H54 (cell line): ENCODE results near the gene ISL1.
A peak's percentile ranks its signal among the peaks of the same experiment; 100 is the strongest.

Experiments
- DNase-seq: peaks from one replicate; pipeline ENCODE4 v3.0.0; 2011; ENCODE audit warnings: low spot score, mixed read lengths; ENCODE audit not compliant: insufficient read length
- FAIRE-seq: peaks from 3 replicates; lab custom pipeline; 2011; peaks lifted over from hg19 to GRCh38; lab: Jason Lieb, UNC
- POLR2A ChIP-seq: IDR thresholded peaks from 2 replicates; pipeline ENCODE4 v1.6.1; 2011; ENCODE audit warnings: low read depth, mild to moderate bottlenecking, low read length

ISL1 gene

DNA sequence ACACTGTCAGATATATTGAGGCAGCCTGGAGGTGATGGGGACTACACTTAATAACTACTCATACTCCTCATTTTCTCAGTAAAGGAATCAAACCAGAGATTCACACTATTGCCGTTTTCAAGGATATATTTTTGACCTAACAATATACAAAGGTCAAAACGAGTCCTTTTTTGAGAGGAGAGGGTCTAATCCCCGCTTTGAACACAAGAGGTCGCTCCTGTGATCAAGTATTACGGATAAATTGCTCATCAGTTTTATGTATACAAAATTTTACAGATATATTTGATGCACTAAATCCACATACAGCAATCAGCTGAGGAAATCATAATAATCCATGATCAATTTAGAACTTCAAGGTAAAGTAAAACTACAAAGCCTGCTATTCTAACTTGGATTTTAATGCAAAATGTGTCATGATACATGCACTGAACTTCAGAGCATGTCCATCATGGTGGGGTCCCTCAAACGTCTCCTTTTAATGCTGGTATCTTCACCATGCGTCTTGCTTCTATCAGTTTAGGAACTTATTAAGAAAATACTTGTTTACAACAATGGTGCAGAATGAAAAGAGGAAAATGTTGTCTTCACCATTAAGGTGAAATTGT lies 2.5 kb upstream of the ISL1 start:
- no peak for TF ChIP-seq POLR2A
- DNase-seq (peak; percentile 41), FAIRE-seq (peak; percentile 45)

DNA sequence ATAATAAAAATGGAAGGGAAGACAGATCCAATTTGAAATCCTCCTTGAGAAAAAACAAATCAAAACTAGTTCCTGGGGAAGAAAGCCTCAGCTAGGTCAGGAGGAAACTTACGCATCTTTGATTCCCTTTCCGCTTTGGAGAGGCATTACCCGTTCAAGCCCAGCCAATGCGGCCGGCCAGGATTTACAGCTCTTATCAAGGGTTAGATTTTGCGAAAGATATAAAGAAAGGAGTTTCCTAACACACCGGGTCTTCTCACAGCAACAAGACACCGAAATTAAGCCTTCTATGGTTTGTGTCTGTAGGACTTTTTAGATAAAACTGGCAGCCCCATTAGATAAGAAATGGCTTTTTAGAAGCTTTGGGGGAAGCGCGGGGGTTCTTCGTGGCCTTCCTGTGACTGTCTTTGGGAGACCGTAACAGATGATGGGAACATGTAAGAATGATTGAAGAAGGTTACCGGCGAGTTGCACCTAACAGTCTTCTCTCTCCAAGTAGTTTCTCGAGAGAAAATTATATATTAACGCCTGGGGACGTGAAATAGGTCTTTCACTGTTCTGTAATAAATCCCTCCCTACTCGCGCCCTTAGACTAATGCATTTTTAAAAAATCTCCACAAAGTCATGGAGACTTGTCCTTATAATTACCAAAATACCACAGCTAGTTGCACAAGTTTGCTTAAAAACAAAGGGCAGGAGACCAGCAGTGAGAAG lies 1.3 kb upstream of the ISL1 start:
- TF ChIP-seq POLR2A = no peak
- no peak for FAIRE-seq
- no peak for DNase-seq

DNA sequence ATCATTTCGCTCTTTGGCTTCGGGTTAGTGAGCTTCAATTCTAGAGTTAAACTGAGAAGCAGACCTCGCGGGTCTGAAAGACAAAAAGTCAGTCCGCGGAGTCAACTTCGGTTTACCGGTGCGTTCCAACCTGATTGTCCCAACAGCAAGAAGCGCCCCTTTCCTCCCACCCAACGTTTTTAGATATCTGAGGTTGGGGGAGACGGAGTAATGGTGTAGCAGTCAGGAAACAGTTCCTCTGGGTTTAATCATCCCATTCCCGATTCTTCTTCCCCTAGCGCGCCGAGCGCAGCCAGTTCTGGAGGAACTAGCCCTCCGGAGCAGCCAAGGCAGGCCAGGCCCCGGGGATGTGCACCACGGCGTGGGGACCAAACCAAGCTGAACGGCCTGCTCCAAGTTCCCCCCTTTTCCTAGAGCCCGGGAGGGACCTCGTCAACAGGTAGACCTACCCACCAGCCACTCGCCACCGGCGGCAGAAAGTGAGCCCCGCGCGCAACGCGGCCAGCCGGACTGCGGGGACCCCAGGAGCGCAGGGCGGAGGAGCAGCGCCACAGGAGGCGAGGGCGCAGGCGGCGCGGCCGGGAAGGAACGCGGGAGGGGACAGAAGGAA lies 622 bp upstream of the ISL1 start:
- FAIRE-seq (no peak), DNase-seq (no peak)
- TF ChIP-seq POLR2A = no peak

DNA sequence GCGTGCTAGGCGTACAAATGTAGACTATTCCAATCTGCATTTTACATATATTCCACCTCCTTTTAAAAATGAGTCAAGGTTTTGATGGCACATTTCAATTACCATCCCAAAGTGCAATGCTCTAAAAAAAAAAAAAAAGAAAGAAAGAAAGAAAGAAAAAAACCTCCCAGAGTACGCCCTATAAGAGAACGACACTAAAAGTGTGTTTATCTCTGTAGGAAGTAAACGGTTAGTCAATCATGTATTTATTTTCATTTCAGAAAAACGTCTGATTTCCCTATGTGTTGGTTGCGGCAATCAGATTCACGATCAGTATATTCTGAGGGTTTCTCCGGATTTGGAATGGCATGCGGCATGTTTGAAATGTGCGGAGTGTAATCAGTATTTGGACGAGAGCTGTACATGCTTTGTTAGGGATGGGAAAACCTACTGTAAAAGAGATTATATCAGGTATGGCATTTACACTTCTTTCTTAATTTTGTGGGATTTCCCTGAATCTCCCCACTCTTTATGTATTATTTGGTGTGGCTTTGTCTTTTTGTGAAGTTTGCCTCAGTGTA lies 1.1 kb downstream of the ISL1 start:
- FAIRE-seq (no peak), DNase-seq (no peak)
- no peak for TF ChIP-seq POLR2A

DNA sequence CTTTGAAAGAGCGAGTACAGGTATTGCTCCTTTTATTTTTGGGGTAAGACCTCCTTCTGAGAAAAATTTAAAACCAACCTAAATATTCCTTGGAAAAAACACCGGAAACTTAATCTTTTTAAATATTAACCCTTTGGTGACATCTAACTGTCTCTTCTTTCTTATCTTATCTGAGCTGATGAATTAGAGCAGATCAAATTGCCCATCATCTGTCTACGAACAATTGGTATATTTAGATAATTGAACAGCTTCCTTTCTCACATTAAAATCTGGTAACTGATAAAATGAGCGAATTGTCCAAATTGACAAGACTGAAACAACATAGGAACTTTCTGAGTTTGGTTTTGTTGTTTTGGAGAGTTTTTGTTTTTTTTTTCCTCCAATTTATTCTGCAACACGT lies 2.0 kb downstream of the ISL1 start:
- FAIRE-seq = no peak

DNA sequence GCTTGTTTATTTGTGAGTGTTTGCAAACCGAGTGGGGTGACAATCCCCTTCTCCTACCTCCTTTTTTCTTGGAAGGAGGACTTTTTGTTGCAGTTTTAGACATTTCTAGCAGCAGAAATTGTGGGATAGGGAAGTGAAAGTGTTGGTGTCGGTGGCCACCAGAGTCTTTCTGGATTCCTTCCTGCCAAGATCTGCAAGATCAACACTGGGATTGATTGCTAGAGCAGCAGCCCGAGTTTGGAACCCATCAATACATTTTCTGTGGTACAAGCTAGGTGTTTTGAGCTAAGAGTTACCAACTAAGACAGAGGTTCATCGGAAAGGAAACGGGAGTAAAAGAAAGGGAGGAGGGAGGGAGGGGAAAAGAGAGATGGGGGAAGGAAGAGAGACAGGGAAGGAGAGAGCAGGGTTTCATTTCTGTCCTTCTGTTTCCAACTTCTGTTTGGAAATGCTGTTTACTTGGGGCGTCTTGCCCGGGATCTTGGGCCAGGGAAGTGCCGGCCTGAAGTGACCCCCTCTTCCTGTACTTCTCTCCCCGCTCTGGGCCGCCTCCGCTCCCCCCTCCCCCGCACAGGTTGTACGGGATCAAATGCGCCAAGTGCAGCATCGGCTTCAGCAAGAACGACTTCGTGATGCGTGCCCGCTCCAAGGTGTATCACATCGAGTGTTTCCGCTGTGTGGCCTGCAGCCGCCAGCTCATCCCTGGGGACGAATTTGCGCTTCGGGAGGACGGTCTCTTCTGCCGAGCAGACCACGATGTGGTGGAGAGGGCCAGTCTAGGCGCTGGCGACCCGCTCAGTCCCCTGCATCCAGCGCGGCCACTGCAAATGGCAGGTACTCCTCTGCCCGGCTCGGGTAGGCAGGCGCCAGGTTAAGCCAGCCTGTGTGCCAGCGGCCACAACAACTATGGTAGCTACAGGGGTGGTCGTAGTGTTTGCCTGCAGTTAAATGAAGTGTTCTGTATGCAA lies 4.0 kb downstream of the ISL1 start:
- DNase-seq (no peak), FAIRE-seq (no peak)
- TF ChIP-seq POLR2A = no peak

More for the DNA sequence above, 2.0 kb downstream of the ISL1 start:
- DNase-seq = no peak
- TF ChIP-seq POLR2A = no peak

DNA sequence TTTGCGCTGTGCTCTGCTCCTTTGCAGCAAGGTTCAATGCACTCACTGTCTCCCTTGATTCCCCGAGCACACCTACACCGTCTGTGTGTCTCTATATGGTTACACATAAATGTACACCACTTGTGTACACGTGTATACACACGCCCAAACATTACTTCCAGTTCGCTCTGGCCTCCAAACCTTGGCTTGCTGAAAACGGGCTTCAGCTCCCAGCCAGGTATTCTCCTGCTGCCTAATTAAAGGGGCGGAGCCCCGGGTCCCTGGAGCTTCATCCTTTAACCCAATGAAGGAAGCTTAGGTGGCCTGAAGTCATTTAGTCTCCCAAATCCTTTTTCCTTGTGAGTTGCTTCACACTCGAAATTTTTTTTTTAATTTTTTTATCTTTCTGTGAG lies 4.6 kb downstream of the ISL1 start:
- DNase-seq (no peak), FAIRE-seq (no peak)
- TF ChIP-seq POLR2A = no peak

DNA sequence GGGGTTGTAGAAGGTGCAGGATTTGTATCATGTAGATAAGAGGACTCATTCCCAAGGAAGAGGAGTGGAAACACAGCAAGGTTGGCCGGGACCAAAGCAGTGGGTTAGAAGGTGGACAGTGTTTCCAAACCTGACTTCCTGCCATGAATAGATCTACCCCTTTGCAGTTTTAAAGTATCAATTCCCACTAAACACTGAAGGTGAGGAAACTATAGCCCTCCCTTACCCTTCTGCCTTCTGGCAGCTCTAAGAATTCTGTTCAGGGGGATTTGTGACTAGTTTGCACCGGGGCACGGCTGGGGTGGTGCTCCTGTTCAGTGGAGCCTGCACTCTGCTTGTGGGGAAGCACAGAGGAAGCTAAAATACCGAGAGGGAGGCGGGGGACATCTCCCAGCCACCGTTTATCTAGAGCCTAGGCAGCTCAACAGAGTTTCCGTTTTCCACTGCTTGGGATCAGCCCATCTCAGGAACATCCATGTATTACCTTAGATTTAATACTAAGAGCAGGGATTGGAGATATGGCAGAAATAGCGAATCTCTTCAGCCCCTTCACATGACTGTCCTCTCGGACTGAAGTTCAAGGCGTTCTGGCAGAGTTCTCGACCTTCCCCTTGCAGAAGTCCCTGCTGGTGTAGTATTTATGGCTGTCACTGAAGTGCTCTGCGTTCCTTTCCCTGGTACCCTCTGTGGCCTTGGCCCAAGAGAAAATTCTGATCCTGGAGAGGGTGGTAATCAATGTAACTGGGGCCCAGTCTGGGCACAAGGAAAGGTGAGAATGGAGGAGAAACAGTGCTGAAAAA lies 5.4 kb downstream of the ISL1 start:
- DNase-seq = no peak
- FAIRE-seq = no peak
- no peak for TF ChIP-seq POLR2A

DNA sequence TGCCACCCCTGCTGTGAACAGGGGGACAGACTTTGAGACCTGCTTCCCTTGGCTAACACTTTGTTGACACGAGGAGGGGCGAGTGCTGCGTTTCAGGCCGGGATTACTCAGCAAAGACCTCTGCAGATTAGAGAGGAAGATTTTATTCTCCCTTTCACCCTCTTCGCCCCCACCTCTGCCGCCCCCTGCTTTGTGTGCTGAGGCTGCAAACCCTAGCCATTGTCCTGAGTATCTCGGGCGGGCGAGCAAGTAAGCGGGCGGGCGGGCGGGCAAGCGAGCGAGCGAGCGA lies 6.0 kb downstream of the ISL1 start:
- FAIRE-seq = no peak
- no peak for DNase-seq
- TF ChIP-seq POLR2A = no peak

DNA sequence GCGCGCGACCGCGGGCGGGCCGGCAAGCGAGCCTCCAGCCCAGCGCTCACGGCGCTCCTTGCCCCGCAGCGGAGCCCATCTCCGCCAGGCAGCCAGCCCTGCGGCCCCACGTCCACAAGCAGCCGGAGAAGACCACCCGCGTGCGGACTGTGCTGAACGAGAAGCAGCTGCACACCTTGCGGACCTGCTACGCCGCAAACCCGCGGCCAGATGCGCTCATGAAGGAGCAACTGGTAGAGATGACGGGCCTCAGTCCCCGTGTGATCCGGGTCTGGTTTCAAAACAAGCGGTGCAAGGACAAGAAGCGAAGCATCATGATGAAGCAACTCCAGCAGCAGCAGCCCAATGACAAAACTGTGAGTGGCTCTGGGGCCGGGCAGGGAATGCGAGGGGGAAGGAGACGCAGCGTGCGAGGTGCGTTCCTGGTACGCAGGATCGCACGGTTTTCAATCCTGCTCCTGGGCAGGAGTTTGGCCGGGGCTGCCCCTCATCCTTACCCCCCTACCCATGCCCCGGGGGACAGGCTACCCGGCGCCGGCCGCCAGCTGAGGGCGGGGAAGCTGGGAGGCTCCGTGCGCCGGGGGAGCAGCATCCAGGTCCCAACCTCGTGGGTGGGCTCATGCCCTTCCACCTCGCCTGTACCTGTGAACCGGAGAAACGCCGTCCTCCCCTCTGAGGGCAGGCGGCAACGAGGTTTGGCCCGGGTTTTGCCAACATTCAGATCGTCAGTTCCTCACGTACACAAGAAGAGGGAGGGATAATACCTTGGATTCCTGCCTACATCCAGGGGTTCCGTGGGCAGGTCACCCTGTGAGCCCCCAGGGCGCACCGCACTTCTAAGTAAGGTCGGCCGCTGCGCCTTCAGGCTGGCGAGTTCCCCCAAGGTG lies 6.6 kb downstream of the ISL1 start:
- DNase-seq (no peak), FAIRE-seq (no peak)
- no peak for TF ChIP-seq POLR2A

DNA sequence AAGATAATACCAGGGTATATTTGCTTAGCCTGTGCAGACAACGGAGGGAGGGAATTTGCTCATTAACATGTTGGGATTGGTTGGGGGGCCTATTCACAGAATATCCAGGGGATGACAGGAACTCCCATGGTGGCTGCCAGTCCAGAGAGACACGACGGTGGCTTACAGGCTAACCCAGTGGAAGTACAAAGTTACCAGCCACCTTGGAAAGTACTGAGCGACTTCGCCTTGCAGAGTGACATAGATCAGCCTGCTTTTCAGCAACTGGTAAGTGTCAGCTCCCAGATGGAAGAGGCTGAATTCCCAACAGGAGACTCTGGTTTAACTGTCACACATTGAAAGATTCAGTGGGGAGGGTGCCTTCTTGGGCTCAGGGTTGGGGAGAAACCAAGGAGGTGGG lies 7.9 kb downstream of the ISL1 start:
- no peak for FAIRE-seq

DNA sequence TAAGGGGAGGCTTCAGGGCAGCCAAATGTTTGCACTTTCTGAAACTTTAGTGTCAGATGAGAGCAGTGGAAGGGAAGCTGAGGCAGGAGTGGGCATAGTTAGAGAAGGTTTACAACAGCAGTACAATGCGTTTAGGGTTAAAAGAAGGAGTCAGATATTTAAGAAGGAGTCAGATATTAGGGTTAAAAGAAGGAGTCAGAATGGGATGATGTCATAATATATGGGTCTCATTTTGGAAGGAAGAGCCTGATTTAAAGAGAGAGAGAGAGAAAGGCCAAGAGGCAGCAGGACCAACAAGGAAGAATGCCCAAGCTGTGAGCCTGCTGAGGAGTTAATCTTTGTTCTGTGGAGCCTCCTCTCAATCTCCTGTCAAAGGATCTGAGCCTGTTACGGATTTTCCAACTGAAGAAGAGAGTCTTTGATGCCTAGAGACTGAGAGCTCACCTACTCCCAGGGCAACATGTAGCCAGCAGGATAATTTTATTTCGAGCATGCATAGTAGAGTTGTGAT lies 9.5 kb downstream of the ISL1 start:
- no peak for DNase-seq
- no peak for TF ChIP-seq POLR2A
- FAIRE-seq = no peak

More for the DNA sequence above, 7.9 kb downstream of the ISL1 start:
- DNase-seq = no peak
- no peak for TF ChIP-seq POLR2A
